K562 (cell line): ENCODE data around the gene BTG2. TPM values are rescaled to one million over a fixed set of nuclear protein-coding genes. Genes with fewer than 3 reads are reported as not detected.

ENCODE experiments used
- ARNT ChIP-seq, 2 experiments: fragments of 450-650 bp; IDR thresholded peaks; 2 replicates each; pipeline ENCODE4 v1.6.1; 2016; ENCODE audit warnings: mild to moderate bottlenecking in 1 of 2
- BCL6 ChIP-seq: fragments of 250-450 bp; sonication (Bioruptor Pico); IDR thresholded peaks from 2 replicates; pipeline ENCODE4 v1.4.0; 2020
- CEBPB ChIP-seq: fragments of 450-650 bp; IDR thresholded peaks from 2 replicates; pipeline ENCODE4 v1.6.1; 2016; ENCODE audit warnings: missing genetic modification characterization, missing compliant biosample characterization
- EP300 ChIP-seq: IDR thresholded peaks from 2 replicates; pipeline ENCODE4 v1.6.1; 2012; ENCODE audit warnings: low read length, improper control_type of control experiment
- HDAC6 ChIP-seq: IDR thresholded peaks from 2 replicates; pipeline ENCODE4 v1.6.1; 2012; ENCODE audit warnings: low read depth, mild to moderate bottlenecking, control low read depth, inconsistent platforms, low read length, moderate library complexity
- JUND ChIP-seq, 2 experiments: IDR thresholded peaks; 2 replicates in 1 of 2; 3 replicates in 1 of 2; pipeline ENCODE4 v1.6.1; 2011; ENCODE audit warnings: borderline replicate concordance in 2 of 2, low read depth in 2 of 2, low read length in 2 of 2, improper control_type of control experiment in 1 of 2, missing biosample characterization in 1 of 2, missing genetic modification characterization in 1 of 2, missing genetic modification reagents in 1 of 2
- KLF6 ChIP-seq: fragments of 250-450 bp; sonication (Bioruptor Pico); IDR thresholded peaks from 2 replicates; pipeline ENCODE4 v1.4.0; 2020; ENCODE audit warnings: mild to moderate bottlenecking, moderate library complexity, borderline replicate concordance
- MCM7 ChIP-seq, 2 experiments: fragments of 450-650 bp; IDR thresholded peaks; 2 replicates each; pipeline ENCODE4 v1.6.1; 2016 to 2018
- MIER1 ChIP-seq: fragments of 450-650 bp; IDR thresholded peaks from 2 replicates; pipeline ENCODE4 v1.6.1; 2016; ENCODE audit warnings: antibody characterized with exemption, mild to moderate bottlenecking, low read depth
- MYBL2 ChIP-seq, 2 experiments: fragments of 450-650 bp in 1 of 2; sonication (generic) in 1 of 2; formaldehyde crosslinking in 1 of 2; IDR thresholded peaks; 2 replicates each; pipeline versions ENCODE4 v1.6.1 to v1.8.1; 2017 to 2022; ENCODE audit warnings: borderline replicate concordance in 1 of 2, inconsistent platforms in 1 of 2, low read depth in 1 of 2, mild to moderate bottlenecking in 1 of 2, missing genetic modification reagents in 1 of 2, moderate library complexity in 1 of 2
- MYNN ChIP-seq, 2 experiments: sonication (generic); formaldehyde crosslinking in 1 of 2; IDR thresholded peaks; 2 replicates each; pipeline versions ENCODE4 v1.5.0 to v1.6.1; 2016 to 2020; ENCODE audit warnings: antibody characterized with exemption in 1 of 2, missing genetic modification reagents in 1 of 2
- NFE2 ChIP-seq: IDR thresholded peaks from 2 replicates; pipeline ENCODE4 v1.6.1; 2014; ENCODE audit warnings: antibody characterized with exemption, low read depth
- PTTG1 ChIP-seq: fragments of 450-650 bp; IDR thresholded peaks from 2 replicates; pipeline ENCODE4 v1.6.1; 2016; ENCODE audit warnings: low read depth, mild to moderate bottlenecking, missing genetic modification characterization, missing compliant biosample characterization
- RNF2 ChIP-seq: sonication (generic); IDR thresholded peaks from 2 replicates; pipeline ENCODE4 v1.6.1; 2016
- SETDB1 ChIP-seq: IDR thresholded peaks from one replicate; pipeline ENCODE4 v1.6.1; 2012; ENCODE audit warnings: low read length, control low read depth, inconsistent platforms
- TRIM24 ChIP-seq, 2 experiments: fragments of 450-650 bp; IDR thresholded peaks; 2 replicates each; pipeline ENCODE4 v1.6.1; 2016
- ZNF197 ChIP-seq: fragments of 200-800 bp; sonication (Bioruptor generic); IDR thresholded peaks from 2 replicates; pipeline ENCODE4 v1.6.1; 2016; ENCODE audit warnings: low read depth, missing genetic modification characterization, missing compliant biosample characterization
- polyA plus RNA-seq, 8 experiments: library from polyadenylated mRNA; depleted of rRNA in 4 of 8; stranded (reverse) in 5 of 8; unstranded in 3 of 8; fragments of >200 nt; fragmentation: Nextera tagmentation in 2 of 8; fragmentation: Illumina TruSeq in 1 of 8; extraction: Ambion mirVana in 2 of 8; extraction: Trizol in 1 of 8; gene quantifications; 2 replicates each; pipeline versions ENCODE4 v1.2.1 to v1.2.3, GENCODE V29; 2011 to 2014; ENCODE audit warnings: inconsistent platforms in 1 of 8, missing spikeins in 1 of 8
- total RNA-seq, 7 experiments: library from RNA; depleted of rRNA in 6 of 7; stranded (reverse); fragments of >200 nt in 6 of 7; fragmentation: Illumina TruSeq in 2 of 7; extraction: Trizol in 2 of 7; gene quantifications; 2 replicates each; pipeline versions ENCODE4 v1.2.1 to v1.2.3, GENCODE V29; 2011 to 2021; ENCODE audit warnings: low replicate concordance in 1 of 7
- TF ChIP-seq, protein P1 (sequence below): IDR thresholded peaks from 2 replicates; pipeline ENCODE4 v1.6.1; 2014; ENCODE audit warnings: antibody characterized with exemption
- TF ChIP-seq, protein P2 (sequence below): fragments of 250-450 bp; sonication (Bioruptor Pico); IDR thresholded peaks from 2 replicates; pipeline ENCODE4 v1.8.0; 2021; ENCODE audit warnings: moderate library complexity, mild to moderate bottlenecking, inconsistent platforms
- TF ChIP-seq, protein P3 (sequence below), 2 experiments: fragments of 450-650 bp; conservative IDR thresholded peaks; 2 replicates each; pipeline ENCODE4 v1.6.1; 2017; ENCODE audit warnings: mild to moderate bottlenecking in 2 of 2, moderate library complexity in 2 of 2
- TF ChIP-seq, protein P4 (sequence below): sonication (generic); formaldehyde crosslinking; IDR thresholded peaks from 2 replicates; pipeline ENCODE4 v1.8.1; 2023; ENCODE audit warnings: mild to moderate bottlenecking, missing genetic modification reagents, moderate library complexity

BTG2 gene
- total and polyA plus RNA-seq, 9 of the 15 experiments (the other 6 are each of a cell fraction or from before 2014, with no cell fraction given), result 2.3 to 41.9 (median 8.7) TPM

DNA sequence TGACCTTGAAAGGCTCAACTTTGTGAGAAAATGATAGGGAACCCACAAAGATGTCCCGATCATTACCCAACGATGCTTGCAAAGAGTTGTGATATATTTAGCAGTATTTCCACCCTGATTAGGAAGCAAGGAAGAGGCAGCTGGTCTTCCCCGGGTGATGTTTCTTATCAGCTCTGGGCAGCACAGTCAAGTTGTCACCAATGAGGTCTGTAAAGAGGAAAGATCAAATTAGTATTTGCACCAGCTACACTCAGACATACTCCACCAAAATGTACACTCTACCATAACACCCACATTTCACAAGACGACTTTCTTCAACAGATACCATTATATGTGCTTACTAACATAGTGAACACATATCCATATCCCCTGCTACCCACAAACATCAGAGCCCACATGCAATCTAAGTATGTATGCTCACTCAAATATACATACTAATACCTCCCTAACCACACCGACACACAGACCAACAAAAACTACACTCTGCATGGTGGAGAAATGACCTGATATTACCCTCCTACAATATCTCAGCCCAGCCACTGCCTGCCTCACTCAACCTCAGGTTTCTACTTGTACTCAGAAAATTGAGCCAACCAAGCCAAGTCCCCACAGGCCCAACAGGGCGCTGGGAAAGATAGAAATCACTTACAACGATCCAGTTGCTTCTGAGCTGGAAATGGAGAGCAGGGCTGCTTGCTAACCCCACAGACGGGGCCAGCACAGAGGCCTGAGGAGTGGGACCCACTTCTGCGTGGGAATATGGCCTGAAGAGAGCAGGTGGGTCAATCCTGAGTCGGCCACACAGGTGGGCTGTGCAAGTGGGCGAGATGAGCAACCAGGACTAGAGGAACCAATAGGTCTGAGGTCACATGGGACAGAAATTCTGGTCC is 4.6 kb upstream of the BTG2 start (continued):
- TF ChIP-seq, protein P1, sequence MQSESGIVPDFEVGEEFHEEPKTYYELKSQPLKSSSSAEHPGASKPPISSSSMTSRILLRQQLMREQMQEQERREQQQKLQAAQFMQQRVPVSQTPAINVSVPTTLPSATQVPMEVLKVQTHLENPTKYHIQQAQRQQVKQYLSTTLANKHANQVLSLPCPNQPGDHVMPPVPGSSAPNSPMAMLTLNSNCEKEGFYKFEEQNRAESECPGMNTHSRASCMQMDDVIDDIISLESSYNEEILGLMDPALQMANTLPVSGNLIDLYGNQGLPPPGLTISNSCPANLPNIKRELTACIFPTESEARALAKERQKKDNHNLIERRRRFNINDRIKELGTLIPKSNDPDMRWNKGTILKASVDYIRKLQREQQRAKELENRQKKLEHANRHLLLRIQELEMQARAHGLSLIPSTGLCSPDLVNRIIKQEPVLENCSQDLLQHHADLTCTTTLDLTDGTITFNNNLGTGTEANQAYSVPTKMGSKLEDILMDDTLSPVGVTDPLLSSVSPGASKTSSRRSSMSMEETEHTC, result peak; percentile 50; the same call in 1 of the 2 replicates
- TF ChIP-seq NFE2, result no peak
- TF ChIP-seq CEBPB (tag), result peak; percentile 88
- TF ChIP-seq TRIM24 (IDR thresholded peaks at IDR 0.05), result peak; percentile 87 to 92
- no peak for TF ChIP-seq MCM7 (IDR thresholded peaks at IDR 0.05)
- TF ChIP-seq ARNT (IDR thresholded peaks at IDR 0.05), result peak; percentile 75 to 87
- TF ChIP-seq, protein P2, sequence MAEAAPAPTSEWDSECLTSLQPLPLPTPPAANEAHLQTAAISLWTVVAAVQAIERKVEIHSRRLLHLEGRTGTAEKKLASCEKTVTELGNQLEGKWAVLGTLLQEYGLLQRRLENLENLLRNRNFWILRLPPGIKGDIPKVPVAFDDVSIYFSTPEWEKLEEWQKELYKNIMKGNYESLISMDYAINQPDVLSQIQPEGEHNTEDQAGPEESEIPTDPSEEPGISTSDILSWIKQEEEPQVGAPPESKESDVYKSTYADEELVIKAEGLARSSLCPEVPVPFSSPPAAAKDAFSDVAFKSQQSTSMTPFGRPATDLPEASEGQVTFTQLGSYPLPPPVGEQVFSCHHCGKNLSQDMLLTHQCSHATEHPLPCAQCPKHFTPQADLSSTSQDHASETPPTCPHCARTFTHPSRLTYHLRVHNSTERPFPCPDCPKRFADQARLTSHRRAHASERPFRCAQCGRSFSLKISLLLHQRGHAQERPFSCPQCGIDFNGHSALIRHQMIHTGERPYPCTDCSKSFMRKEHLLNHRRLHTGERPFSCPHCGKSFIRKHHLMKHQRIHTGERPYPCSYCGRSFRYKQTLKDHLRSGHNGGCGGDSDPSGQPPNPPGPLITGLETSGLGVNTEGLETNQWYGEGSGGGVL (CRISPR knock-in tag), result no peak
- TF ChIP-seq KLF6 (CRISPR knock-in tag), result peak; percentile 75; the same call in 1 of the 2 replicates
- TF ChIP-seq BCL6 (CRISPR knock-in tag), result no peak
- TF ChIP-seq HDAC6, result no peak
- TF ChIP-seq EP300, result peak; percentile 94
- peak; percentile 64 for TF ChIP-seq JUND (IDR thresholded peaks at IDR 0.05; ENCODE audit: borderline replicate concordance, low read depth, low read length)
- TF ChIP-seq JUND (tag; IDR thresholded peaks at IDR 0.05; ENCODE audit: borderline replicate concordance, low read depth, low read length), result peak; percentile 4; the same call in 1 of the 3 replicates
- TF ChIP-seq ZNF197 (CRISPR knock-in tag), result 0 out of 2 replicates have a peak, but pooled peaks have one; percentile 55
- no peak for TF ChIP-seq MYBL2 (IDR thresholded peaks at IDR 0.05; ENCODE audit: low read depth)
- no peak for TF ChIP-seq MYBL2 (CRISPR knock-in tag; IDR thresholded peaks at IDR 0.05; ENCODE audit: borderline replicate concordance)
- TF ChIP-seq, protein P3, sequence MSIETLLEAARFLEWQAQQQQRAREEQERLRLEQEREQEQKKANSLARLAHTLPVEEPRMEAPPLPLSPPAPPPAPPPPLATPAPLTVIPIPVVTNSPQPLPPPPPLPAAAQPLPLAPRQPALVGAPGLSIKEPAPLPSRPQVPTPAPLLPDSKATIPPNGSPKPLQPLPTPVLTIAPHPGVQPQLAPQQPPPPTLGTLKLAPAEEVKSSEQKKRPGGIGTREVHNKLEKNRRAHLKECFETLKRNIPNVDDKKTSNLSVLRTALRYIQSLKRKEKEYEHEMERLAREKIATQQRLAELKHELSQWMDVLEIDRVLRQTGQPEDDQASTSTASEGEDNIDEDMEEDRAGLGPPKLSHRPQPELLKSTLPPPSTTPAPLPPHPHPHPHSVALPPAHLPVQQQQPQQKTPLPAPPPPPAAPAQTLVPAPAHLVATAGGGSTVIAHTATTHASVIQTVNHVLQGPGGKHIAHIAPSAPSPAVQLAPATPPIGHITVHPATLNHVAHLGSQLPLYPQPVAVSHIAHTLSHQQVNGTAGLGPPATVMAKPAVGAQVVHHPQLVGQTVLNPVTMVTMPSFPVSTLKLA (conservative IDR thresholded peaks at IDR 0.05), result peak in 1 of 2 experiments; percentile 60; a peak in 3 of 4 replicates
- TF ChIP-seq MYNN (IDR thresholded peaks at IDR 0.05), result peak; percentile 81
- no peak for TF ChIP-seq MYNN (CRISPR knock-in tag; IDR thresholded peaks at IDR 0.05)
- no peak for TF ChIP-seq SETDB1
- no peak for TF ChIP-seq PTTG1 (tag)
- TF ChIP-seq MIER1, result no peak
- TF ChIP-seq RNF2, result peak; percentile 80
- TF ChIP-seq, protein P4, sequence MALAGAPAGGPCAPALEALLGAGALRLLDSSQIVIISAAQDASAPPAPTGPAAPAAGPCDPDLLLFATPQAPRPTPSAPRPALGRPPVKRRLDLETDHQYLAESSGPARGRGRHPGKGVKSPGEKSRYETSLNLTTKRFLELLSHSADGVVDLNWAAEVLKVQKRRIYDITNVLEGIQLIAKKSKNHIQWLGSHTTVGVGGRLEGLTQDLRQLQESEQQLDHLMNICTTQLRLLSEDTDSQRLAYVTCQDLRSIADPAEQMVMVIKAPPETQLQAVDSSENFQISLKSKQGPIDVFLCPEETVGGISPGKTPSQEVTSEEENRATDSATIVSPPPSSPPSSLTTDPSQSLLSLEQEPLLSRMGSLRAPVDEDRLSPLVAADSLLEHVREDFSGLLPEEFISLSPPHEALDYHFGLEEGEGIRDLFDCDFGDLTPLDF (CRISPR knock-in tag), result no peak
